CD4-positive, alpha-beta T cell treated with Interleukin-2 at 100 ng/mL for 4 hours (primary cell): ENCODE results near the gene NACC2.

Source experiments
- DNase-seq: peaks from one replicate; pipeline ENCODE4 v3.0.0-alpha.2; 2020; ENCODE audit warnings: low spot score

The NACC2 gene

GRCh38 chr9:136095070-136096058, at the start of gene NACC2:
TSS of gene NACC2 (minus strand) at chr9:136095289. CDS start at chr9:136050521, 44,768 bp downstream.
- no peak for DNase-seq

- DNase-seq, result no peak
Observed at GRCh38 chr9:136144450-136144849, 49.4 kb upstream of the NACC2 start.

- DNase-seq, result no peak
Observed at GRCh38 chr9:136143215-136144001, 48.3 kb upstream of the NACC2 start.

GRCh38 chr9:136142859-136143214, 47.7 kb upstream of the NACC2 start:
- no peak for DNase-seq

- DNase-seq, result no peak
Observed at GRCh38 chr9:136142414-136142796, 47.3 kb upstream of the NACC2 start.

GRCh38 chr9:136141682-136142413, 46.8 kb upstream of the NACC2 start:
- DNase-seq, result no peak

- no peak for DNase-seq
Observed at GRCh38 chr9:136140966-136141365, 45.9 kb upstream of the NACC2 start.

- no peak for DNase-seq
Observed at GRCh38 chr9:136140046-136140445, 45.0 kb upstream of the NACC2 start.

- peak; percentile 19 for DNase-seq
Observed at GRCh38 chr9:136138566-136138965, 43.5 kb upstream of the NACC2 start.

- no peak for DNase-seq
Observed at GRCh38 chr9:136137321-136138265, 42.5 kb upstream of the NACC2 start.

- no peak for DNase-seq
Observed at GRCh38 chr9:136136127-136136925, 41.2 kb upstream of the NACC2 start.

- no peak for DNase-seq
Observed at GRCh38 chr9:136135326-136136126, 40.4 kb upstream of the NACC2 start.

- DNase-seq, result no peak
Observed at GRCh38 chr9:136133959-136134484, 38.9 kb upstream of the NACC2 start.

- no peak for DNase-seq
Observed at GRCh38 chr9:136133191-136133958, 38.3 kb upstream of the NACC2 start.

GRCh38 chr9:136132512-136133050, 37.5 kb upstream of the NACC2 start:
- no peak for DNase-seq

- DNase-seq, result no peak
Observed at GRCh38 chr9:136131629-136132511, 36.8 kb upstream of the NACC2 start.

GRCh38 chr9:136129176-136129575, 34.1 kb upstream of the NACC2 start:
- no peak for DNase-seq
